ENCODE results near the gene IL6R.

DNA sequence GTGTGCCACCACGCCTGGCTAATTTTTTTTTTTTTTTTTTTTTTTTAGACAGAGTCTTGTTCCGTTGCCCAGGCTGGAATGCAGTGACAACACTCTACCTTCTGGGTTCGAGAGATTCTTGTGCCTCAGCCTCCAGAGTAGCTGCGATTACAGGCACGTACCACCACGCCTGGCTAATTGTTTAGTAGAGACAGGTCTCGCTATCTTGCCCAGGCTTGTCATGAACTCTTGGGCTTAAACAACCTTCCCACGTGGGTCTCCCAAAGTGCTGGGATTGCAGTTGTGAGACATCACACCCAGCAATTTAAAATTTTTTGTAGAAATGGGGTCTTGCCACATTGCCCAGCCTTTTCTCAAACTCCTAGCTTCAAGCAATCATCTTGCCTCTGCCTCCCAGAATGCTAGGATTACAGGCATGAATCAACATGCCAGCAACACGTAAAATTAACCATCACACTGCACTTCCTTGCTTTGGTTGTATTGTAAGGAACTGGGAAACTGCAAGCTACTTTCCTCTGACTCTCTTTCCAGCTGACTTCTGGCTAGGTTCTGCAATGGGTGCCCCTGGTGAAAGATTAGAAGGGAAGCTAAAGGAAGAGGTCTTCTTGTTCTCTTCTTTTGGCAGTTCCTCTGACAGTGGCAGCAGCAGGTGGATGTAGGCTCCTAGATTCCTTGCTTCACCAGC lies 13.9 kb upstream of the IL6R start:
- TF ChIP-seq, protein P1, sequence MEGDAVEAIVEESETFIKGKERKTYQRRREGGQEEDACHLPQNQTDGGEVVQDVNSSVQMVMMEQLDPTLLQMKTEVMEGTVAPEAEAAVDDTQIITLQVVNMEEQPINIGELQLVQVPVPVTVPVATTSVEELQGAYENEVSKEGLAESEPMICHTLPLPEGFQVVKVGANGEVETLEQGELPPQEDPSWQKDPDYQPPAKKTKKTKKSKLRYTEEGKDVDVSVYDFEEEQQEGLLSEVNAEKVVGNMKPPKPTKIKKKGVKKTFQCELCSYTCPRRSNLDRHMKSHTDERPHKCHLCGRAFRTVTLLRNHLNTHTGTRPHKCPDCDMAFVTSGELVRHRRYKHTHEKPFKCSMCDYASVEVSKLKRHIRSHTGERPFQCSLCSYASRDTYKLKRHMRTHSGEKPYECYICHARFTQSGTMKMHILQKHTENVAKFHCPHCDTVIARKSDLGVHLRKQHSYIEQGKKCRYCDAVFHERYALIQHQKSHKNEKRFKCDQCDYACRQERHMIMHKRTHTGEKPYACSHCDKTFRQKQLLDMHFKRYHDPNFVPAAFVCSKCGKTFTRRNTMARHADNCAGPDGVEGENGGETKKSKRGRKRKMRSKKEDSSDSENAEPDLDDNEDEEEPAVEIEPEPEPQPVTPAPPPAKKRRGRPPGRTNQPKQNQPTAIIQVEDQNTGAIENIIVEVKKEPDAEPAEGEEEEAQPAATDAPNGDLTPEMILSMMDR (IDR thresholded peaks at IDR 0.05; ENCODE audit: insufficient read depth, low read length): no peak
- TF ChIP-seq, protein P2, sequence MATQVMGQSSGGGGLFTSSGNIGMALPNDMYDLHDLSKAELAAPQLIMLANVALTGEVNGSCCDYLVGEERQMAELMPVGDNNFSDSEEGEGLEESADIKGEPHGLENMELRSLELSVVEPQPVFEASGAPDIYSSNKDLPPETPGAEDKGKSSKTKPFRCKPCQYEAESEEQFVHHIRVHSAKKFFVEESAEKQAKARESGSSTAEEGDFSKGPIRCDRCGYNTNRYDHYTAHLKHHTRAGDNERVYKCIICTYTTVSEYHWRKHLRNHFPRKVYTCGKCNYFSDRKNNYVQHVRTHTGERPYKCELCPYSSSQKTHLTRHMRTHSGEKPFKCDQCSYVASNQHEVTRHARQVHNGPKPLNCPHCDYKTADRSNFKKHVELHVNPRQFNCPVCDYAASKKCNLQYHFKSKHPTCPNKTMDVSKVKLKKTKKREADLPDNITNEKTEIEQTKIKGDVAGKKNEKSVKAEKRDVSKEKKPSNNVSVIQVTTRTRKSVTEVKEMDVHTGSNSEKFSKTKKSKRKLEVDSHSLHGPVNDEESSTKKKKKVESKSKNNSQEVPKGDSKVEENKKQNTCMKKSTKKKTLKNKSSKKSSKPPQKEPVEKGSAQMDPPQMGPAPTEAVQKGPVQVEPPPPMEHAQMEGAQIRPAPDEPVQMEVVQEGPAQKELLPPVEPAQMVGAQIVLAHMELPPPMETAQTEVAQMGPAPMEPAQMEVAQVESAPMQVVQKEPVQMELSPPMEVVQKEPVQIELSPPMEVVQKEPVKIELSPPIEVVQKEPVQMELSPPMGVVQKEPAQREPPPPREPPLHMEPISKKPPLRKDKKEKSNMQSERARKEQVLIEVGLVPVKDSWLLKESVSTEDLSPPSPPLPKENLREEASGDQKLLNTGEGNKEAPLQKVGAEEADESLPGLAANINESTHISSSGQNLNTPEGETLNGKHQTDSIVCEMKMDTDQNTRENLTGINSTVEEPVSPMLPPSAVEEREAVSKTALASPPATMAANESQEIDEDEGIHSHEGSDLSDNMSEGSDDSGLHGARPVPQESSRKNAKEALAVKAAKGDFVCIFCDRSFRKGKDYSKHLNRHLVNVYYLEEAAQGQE (IDR thresholded peaks at IDR 0.05; ENCODE audit: insufficient replicate concordance, low read depth): no peak
